Fibroblast of lung (primary cell): ENCODE measurements around the gene UBAC1. TPM values are rescaled to one million over a fixed set of nuclear protein-coding genes. Genes with fewer than 3 reads are reported as not detected.

Source experiments
- DNase-seq, 2 donors: peaks; one replicate each; pipeline versions ENCODE4 v3.0.0 to v3.0.0-alpha.2; 2010; ENCODE audit warnings: low read depth in 2 of 2
- H2AFZ ChIP-seq: 2 replicates; pipeline ENCODE4 v1.5.1; 2012; ENCODE audit warnings: low read length, control low read depth, inconsistent platforms
- H3K27ac ChIP-seq: 2 replicates; pipeline ENCODE4 v1.5.1; 2011; ENCODE audit warnings: low read length, control low read depth; ENCODE audit not compliant: insufficient read depth
- H3K27me3 ChIP-seq: 2 replicates; pipeline ENCODE4 v1.5.1; 2011; ENCODE audit warnings: mild to moderate bottlenecking, low read length; ENCODE audit not compliant: control insufficient read depth, insufficient read depth
- H3K36me3 ChIP-seq: 2 replicates; pipeline ENCODE4 v1.5.1; 2011; ENCODE audit warnings: low read length; ENCODE audit not compliant: control insufficient read depth, insufficient read depth
- H3K4me1 ChIP-seq: 2 replicates; pipeline ENCODE4 v1.5.1; 2011; ENCODE audit warnings: low read length; ENCODE audit not compliant: control insufficient read depth, insufficient read depth; ENCODE audit errors: extremely low read depth
- H3K4me2 ChIP-seq: 2 replicates; pipeline ENCODE4 v1.5.1; 2011; ENCODE audit warnings: low read length, control low read depth; ENCODE audit not compliant: insufficient read depth; ENCODE audit errors: extremely low read depth
- H3K4me3 ChIP-seq, 4 experiments: fragments of 200-600 bp in 1 of 4; sonication (generic) in 1 of 4; replicated peaks in 1 of 4; 2 replicates each; pipeline ENCODE4 v1.5.1; 2011 to 2016; ENCODE audit warnings: low read length in 4 of 4, low read depth in 3 of 4, mild to moderate bottlenecking in 3 of 4, control low read depth in 2 of 4, inconsistent platforms in 1 of 4, mixed read lengths in 1 of 4; ENCODE audit not compliant: insufficient read depth in 1 of 4; ENCODE audit errors: control extremely low read depth in 1 of 4
- H3K79me2 ChIP-seq: 2 replicates; pipeline ENCODE4 v1.5.1; 2012; ENCODE audit warnings: mild to moderate bottlenecking, low read length, inconsistent platforms; ENCODE audit not compliant: control insufficient read depth, insufficient read depth
- H3K9ac ChIP-seq: 2 replicates; pipeline ENCODE4 v1.5.1; 2011; ENCODE audit warnings: mild to moderate bottlenecking, low read length, control low read depth; ENCODE audit not compliant: insufficient read depth
- H3K9me3 ChIP-seq: 2 replicates; pipeline ENCODE4 v1.5.1; 2012; ENCODE audit warnings: low read depth, low read length; ENCODE audit not compliant: control insufficient read depth, insufficient read depth
- H4K20me1 ChIP-seq: 2 replicates; pipeline ENCODE4 v1.5.1; 2011; ENCODE audit warnings: low read length; ENCODE audit not compliant: control insufficient read depth, insufficient read depth; ENCODE audit errors: extremely low read depth
- CTCF ChIP-seq, 2 donors: IDR thresholded peaks in 1 of 2; conservative IDR thresholded peaks in 1 of 2; 1 replicate in 1 of 2; 2 replicates in 1 of 2; pipeline ENCODE4 v1.5.1; 2011 to 2012; ENCODE audit warnings: low read length in 2 of 2, control low read depth in 1 of 2, inconsistent platforms in 1 of 2, low read depth in 1 of 2, mild to moderate bottlenecking in 1 of 2
- EZH2 ChIP-seq: IDR thresholded peaks from 2 replicates; pipeline ENCODE4 v1.5.1; 2012; ENCODE audit warnings: low read length, control low read depth, mild to moderate bottlenecking; ENCODE audit errors: missing control alignments
- polyA plus RNA-seq, 2 donors: library from polyadenylated mRNA; depleted of rRNA in 1 of 2; stranded (reverse) in 1 of 2; unstranded in 1 of 2; fragments of >200 nt; gene quantifications; 2 replicates each; pipeline ENCODE4 v1.2.1, GENCODE V29; 2011 to 2012; ENCODE audit warnings: missing spikeins in 1 of 2
- total RNA-seq: library from RNA; depleted of rRNA; stranded (reverse); fragments of >200 nt; gene quantifications from 2 replicates; pipeline ENCODE4 v1.2.1, GENCODE V29; 2014

UBAC1 gene
- total and polyA plus RNA-seq, 2 donors (not counting 1 experiment from before 2014, with no cell fraction given) = 26.8 to 30.6 TPM

GRCh38 chr9:135957431-135957830, 3.7 kb downstream of the UBAC1 start:
- Histone ChIP-seq H3K4me3 (no peak overlapping the region), H3K27ac (no peak overlapping the region), H3K9me3 (no peaks in the 10 kb centered on the region), H3K4me1 (peaks cover 3% of the 10 kb centered on the region), H3K9ac (no peak overlapping the region), H3K27me3 (no peaks in the 10 kb centered on the region), H2AFZ (no peak overlapping the region), H4K20me1 (no peaks in the 10 kb centered on the region), H3K79me2 (peaks cover 31% of the 10 kb centered on the region), H3K4me2 (no peak overlapping the region), H3K36me3 (peaks cover 3% of the 10 kb centered on the region)
- no peak for DNase-seq
- no peak for TF ChIP-seq CTCF (conservative IDR thresholded peaks at IDR 0.05 in 1 of 2, IDR thresholded peaks at IDR 0.05 in 1 of 2; ENCODE audit: low read depth in 1 of 2, low read length in 2 of 2)

GRCh38 chr9:135956802-135957174, 4.4 kb downstream of the UBAC1 start:
- Histone ChIP-seq H3K27me3 (no peaks in the 10 kb centered on the region), H4K20me1 (no peaks in the 10 kb centered on the region), H3K79me2 (peaks cover 31% of the 10 kb centered on the region), H2AFZ (no peak overlapping the region), H3K4me1 (peaks cover 3% of the 10 kb centered on the region), H3K27ac (no peak overlapping the region), H3K36me3 (peaks cover 6% of the 10 kb centered on the region), H3K9me3 (no peaks in the 10 kb centered on the region), H3K4me2 (no peak overlapping the region), H3K9ac (no peak overlapping the region), H3K4me3 (no peak overlapping the region)
- TF ChIP-seq CTCF (conservative IDR thresholded peaks at IDR 0.05 in 1 of 2, IDR thresholded peaks at IDR 0.05 in 1 of 2; ENCODE audit: low read depth in 1 of 2, low read length in 2 of 2) (no peak), EZH2 (no peak)
- DNase-seq = no peak

- H3K79me2 ChIP-seq = peaks cover 31% of the 10 kb centered on the region
- no peak overlapping the region for H3K4me2 ChIP-seq
- H3K27ac ChIP-seq = no peak overlapping the region
- H3K27me3 ChIP-seq = no peaks in the 10 kb centered on the region
- no peak overlapping the region for H3K9ac ChIP-seq
- TF ChIP-seq EZH2 = no peak
- no peak for TF ChIP-seq CTCF (conservative IDR thresholded peaks at IDR 0.05 in 1 of 2, IDR thresholded peaks at IDR 0.05 in 1 of 2; ENCODE audit: low read depth in 1 of 2, low read length in 2 of 2)
- no peak overlapping the region for H3K4me3 ChIP-seq
- H4K20me1 ChIP-seq = no peaks in the 10 kb centered on the region
- no peak overlapping the region for H2AFZ ChIP-seq
- DNase-seq = no peak
- peaks cover 6% of the 10 kb centered on the region for H3K36me3 ChIP-seq
- peaks cover 3% of the 10 kb centered on the region for H3K4me1 ChIP-seq
- no peaks in the 10 kb centered on the region for H3K9me3 ChIP-seq
Measured at GRCh38 chr9:135955934-135956801, 5.0 kb downstream of the UBAC1 start.
